Smooth muscle cell (in vitro differentiated cells): ENCODE measurements around the gene CNTNAP4. TPM values are rescaled to one million over a fixed set of nuclear protein-coding genes. Genes with fewer than 3 reads are reported as not detected.

Source experiments
- DNase-seq: peaks from one replicate; lab custom pipeline; 2025; ENCODE audit not compliant: unreplicated experiment; lab: John Stamatoyannopoulos, UW
- H2AFZ ChIP-seq: fragments of 200-600 bp; sonication (generic); 2 replicates; pipeline ENCODE4 v1.6.0; 2016; ENCODE audit warnings: antibody characterized with exemption, low read depth, mild to moderate bottlenecking
- H3F3A ChIP-seq: fragments of 200-600 bp; sonication (generic); 2 replicates; pipeline ENCODE4 v1.6.0; 2017; ENCODE audit warnings: antibody characterized with exemption, low read depth
- H3K27ac ChIP-seq: fragments of 200-600 bp; sonication (generic); 2 replicates; pipeline ENCODE4 v1.5.1; 2016; ENCODE audit warnings: low read depth, mild to moderate bottlenecking
- H3K27me3 ChIP-seq: fragments of 200-600 bp; sonication (generic); 2 replicates; pipeline ENCODE4 v1.6.1; 2016; ENCODE audit warnings: low read depth, mild to moderate bottlenecking
- H3K36me3 ChIP-seq: fragments of 200-600 bp; sonication (generic); 2 replicates; pipeline ENCODE4 v1.5.1; 2016; ENCODE audit warnings: low read depth
- H3K4me1 ChIP-seq: fragments of 200-600 bp; sonication (generic); 2 replicates; pipeline ENCODE4 v1.5.1; 2016; ENCODE audit warnings: low read depth
- H3K4me2 ChIP-seq: fragments of 200-600 bp; sonication (generic); 2 replicates; pipeline ENCODE4 v1.6.0; 2016; ENCODE audit warnings: mild to moderate bottlenecking
- H3K4me3 ChIP-seq: fragments of 200-600 bp; sonication (generic); 2 replicates; pipeline ENCODE4 v1.5.1; 2016; ENCODE audit warnings: mild to moderate bottlenecking
- H3K79me2 ChIP-seq: fragments of 200-600 bp; sonication (generic); 2 replicates; pipeline ENCODE4 v1.6.0; 2016; ENCODE audit warnings: low read depth, mild to moderate bottlenecking
- H3K9ac ChIP-seq: fragments of 200-600 bp; sonication (generic); 2 replicates; pipeline ENCODE4 v1.6.0; 2016; ENCODE audit warnings: low read depth
- H3K9me3 ChIP-seq: fragments of 200-600 bp; sonication (generic); replicated peaks from 2 replicates; pipeline ENCODE4 v1.5.1; 2016; ENCODE audit warnings: low read depth
- H4K20me1 ChIP-seq: fragments of 200-600 bp; sonication (generic); 2 replicates; pipeline ENCODE4 v1.6.0; 2016; ENCODE audit warnings: low read depth
- CTCF ChIP-seq: fragments of 200-600 bp; sonication (generic); IDR thresholded peaks from 2 replicates; pipeline ENCODE4 v1.5.1; 2017; ENCODE audit warnings: borderline replicate concordance, mild to moderate bottlenecking, antibody characterized with exemption; ENCODE audit not compliant: insufficient read depth, poor library complexity, severe bottlenecking
- WGBS: methylation state at CpG from one replicate; pipeline ENCODE4 v1.1.7; 2016; ENCODE audit warnings: low lambda C conversion rate; 5-methylcytosine and 5-hydroxymethylcytosine counted together
- polyA plus RNA-seq: library from polyadenylated mRNA; unstranded; fragments of >200 nt; fragmentation: Nextera tagmentation; extraction: Ambion mirVana; gene quantifications from 2 replicates; pipeline ENCODE4 v1.2.1, GENCODE V29; 2016
- total RNA-seq: library from RNA; depleted of rRNA; stranded (reverse); fragments of >200 nt; gene quantifications from 2 replicates; pipeline ENCODE4 v1.2.3, GENCODE V29; 2014

CNTNAP4 gene
- total and polyA plus RNA-seq, 2 experiments from 2014 or later, result 0.13 to 0.25 TPM

DNA sequence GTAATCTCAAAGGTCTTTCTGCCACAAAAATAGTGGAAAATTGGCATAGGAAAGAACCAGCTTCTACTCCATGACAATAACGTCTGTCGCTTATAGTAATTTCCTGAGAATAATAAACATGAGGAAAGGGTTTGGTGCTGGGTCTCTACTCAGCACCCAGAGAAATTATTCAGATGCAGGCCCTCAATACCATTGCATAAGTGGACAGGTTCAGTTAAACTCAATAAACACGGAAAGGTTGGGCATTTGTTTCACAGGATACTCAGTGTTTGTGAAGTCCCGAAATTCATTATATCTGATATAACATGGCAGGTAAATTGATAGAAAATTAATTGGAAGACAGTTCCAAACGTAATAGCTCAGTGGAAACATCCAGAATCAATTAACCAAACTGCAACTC is 254.0 kb downstream of the CNTNAP4 start:
- DNase-seq, result no peak
- Histone ChIP-seq H3K4me3 (no peak overlapping the region), H3F3A (no peaks in the 10 kb centered on the region), H2AFZ (no peak overlapping the region), H3K4me1 (no peaks in the 10 kb centered on the region), H3K79me2 (no peaks in the 10 kb centered on the region), H3K9me3 (no peaks in the 10 kb centered on the region), H3K36me3 (no peaks in the 10 kb centered on the region), H3K27ac (no peak overlapping the region), H4K20me1 (no peaks in the 10 kb centered on the region), H3K4me2 (no peak overlapping the region), H3K27me3 (no peaks in the 10 kb centered on the region), H3K9ac (no peak overlapping the region)
- 88% methylated on average over 5 of the region's 5 CpGs for WGBS
- no peak for TF ChIP-seq CTCF

DNA sequence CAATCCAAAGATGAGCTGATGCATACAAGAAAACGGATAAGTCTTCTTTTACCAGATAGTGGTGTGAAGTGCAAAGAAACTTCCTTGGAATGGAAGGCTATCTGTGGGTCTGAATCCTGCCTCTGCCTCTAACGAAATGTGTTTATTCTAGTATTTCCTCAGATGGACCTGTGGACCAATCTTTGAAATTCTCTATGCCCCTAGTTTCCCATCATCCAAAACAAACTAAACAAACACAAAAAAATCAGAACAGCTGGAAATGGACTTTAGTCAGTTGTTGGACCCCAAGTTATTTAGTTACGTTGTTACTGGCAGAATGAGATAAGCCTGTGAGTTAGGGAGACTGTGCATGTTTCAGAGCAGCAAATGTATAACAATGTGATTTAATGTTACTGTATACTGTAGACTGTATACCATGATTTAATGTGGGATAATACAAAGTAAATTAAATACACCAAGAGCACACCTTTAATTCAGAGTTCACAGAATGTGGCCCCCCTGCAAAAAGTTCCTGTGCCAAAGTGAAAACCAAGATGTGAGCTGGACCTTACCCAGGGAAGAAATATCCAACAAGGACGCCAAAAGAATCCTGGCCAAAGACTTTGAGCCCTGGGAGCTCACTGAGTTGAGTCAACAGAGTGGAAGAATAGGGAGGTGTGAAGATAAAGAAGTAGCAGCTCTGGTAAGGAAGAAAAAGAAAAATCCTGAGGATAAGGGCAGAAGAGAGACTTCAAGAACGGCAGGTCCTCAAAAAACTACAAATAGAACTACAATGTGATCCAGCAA is 255.2 kb downstream of the CNTNAP4 start:
- WGBS, result 79% methylated on average over 5 of the region's 5 CpGs
- no peak overlapping the region for H3K27ac ChIP-seq
- no peak overlapping the region for H3K9ac ChIP-seq
- H3K4me1 ChIP-seq, result no peaks in the 10 kb centered on the region
- no peaks in the 10 kb centered on the region for H4K20me1 ChIP-seq
- no peak for TF ChIP-seq CTCF
- H3K27me3 ChIP-seq, result no peaks in the 10 kb centered on the region
- H3K36me3 ChIP-seq, result no peaks in the 10 kb centered on the region
- no peak overlapping the region for H3K4me2 ChIP-seq
- H3F3A ChIP-seq, result no peaks in the 10 kb centered on the region
- no peaks in the 10 kb centered on the region for H3K79me2 ChIP-seq
- no peak overlapping the region for H2AFZ ChIP-seq
- DNase-seq, result no peak
- no peaks in the 10 kb centered on the region for H3K9me3 ChIP-seq
- H3K4me3 ChIP-seq, result no peak overlapping the region

GRCh38 chr16:76539609-76540008 is 262.4 kb downstream of the CNTNAP4 start:
- Histone ChIP-seq H3K4me3 (no peak overlapping the region), H3K36me3 (no peaks in the 10 kb centered on the region), H3K4me2 (no peak overlapping the region), H3K79me2 (no peaks in the 10 kb centered on the region), H3K9ac (no peak overlapping the region), H3K4me1 (no peaks in the 10 kb centered on the region), H3K9me3 (no peaks in the 10 kb centered on the region), H2AFZ (no peak overlapping the region), H4K20me1 (no peaks in the 10 kb centered on the region), H3K27ac (no peak overlapping the region), H3F3A (no peaks in the 10 kb centered on the region), H3K27me3 (peaks cover 18% of the 10 kb centered on the region)
- 87% methylated on average over 3 of the region's 3 CpGs for WGBS
- TF ChIP-seq CTCF, result no peak
- no peak for DNase-seq

DNA sequence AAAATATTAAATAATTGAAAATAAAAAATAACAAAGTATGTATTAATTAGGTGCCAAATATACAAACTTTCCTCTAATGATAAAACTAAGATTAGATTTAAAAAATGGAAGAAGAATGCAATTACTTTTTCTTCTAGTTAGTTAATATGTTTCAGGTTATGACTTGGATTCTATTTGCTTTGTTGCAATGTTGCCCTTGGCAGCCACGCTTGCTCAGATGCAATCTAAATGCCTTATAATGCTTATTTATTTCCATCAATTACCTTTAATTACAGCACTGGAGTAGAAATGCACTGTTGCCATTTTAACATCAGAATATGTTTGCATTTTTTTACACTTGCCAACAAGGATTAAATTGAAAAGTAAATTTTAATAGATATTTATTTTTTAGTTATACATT is 263.9 kb downstream of the CNTNAP4 start:
- Histone ChIP-seq H3K4me2 (no peak overlapping the region), H3K79me2 (no peaks in the 10 kb centered on the region), H2AFZ (no peak overlapping the region), H3K27me3 (peaks cover 18% of the 10 kb centered on the region), H3F3A (no peaks in the 10 kb centered on the region), H3K4me3 (no peak overlapping the region), H3K27ac (no peak overlapping the region), H3K9ac (no peak overlapping the region), H3K9me3 (no peaks in the 10 kb centered on the region), H3K36me3 (no peaks in the 10 kb centered on the region), H4K20me1 (no peaks in the 10 kb centered on the region), H3K4me1 (no peaks in the 10 kb centered on the region)
- TF ChIP-seq CTCF, result no peak
- WGBS, result 94% methylated on average over 1 of the region's 1 CpG
- DNase-seq, result no peak
